ENCODE data around the gene PLBD1.

The PLBD1 gene

DNA sequence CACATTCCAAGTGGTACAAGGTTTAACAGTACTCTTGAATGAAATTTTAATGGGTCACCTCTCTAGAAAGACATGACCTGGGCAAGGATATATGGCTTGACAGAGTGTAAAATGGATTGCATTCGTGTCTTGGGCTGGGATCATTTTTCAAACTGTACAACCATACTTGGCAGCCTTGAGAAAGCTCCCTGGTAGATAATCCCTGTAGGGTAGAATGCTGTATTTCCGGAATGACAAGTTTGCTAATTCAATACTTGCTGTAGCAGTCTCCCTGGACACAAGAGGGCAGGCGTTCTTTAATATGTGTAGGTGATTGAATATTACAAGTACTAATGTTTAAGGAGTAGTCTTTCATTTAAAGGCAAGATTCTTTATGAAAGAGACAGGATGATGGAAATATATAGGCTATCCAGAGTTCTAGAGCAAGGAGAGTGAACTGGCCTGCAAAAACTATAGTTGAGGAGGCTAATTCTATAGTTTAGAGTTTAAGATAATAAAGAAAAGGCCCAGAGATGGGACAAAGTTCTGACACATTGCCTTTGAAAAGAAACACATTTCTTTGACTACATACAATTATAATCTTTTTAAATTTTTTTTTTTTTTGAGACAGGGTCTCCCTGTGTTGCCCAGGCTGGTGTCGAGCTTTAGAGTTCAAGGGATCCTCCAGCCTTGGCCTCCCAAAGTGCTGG, 53.4 kb downstream of the PLBD1 start:
- H3K27ac ChIP-seq (ENCODE audit: low read depth, low read length), result no peak overlapping the region
- no peak overlapping the region for H3K18ac ChIP-seq (ENCODE audit: low read length)
- no peak overlapping the region for H2AK5ac ChIP-seq (ENCODE audit: low read length)
- H4K5ac ChIP-seq (ENCODE audit: low read length), result no peak overlapping the region
- no peaks in the 10 kb centered on the region for H3K79me2 ChIP-seq (ENCODE audit: control insufficient read depth, insufficient read depth, low read length)
- H3K9ac ChIP-seq (ENCODE audit: low read length), result no peak overlapping the region
- no peak overlapping the region for H3K4ac ChIP-seq (ENCODE audit: low read depth, low read length)
- H3K56ac ChIP-seq (ENCODE audit: low read length), result no peak overlapping the region
- DNase-seq, result peak; percentile 84
- H3K36me3 ChIP-seq (ENCODE audit: control insufficient read depth, insufficient read depth, low read length), result no peaks in the 10 kb centered on the region
- no peak overlapping the region for H3K4me2 ChIP-seq (ENCODE audit: low read length)
- H3K79me1 ChIP-seq (ENCODE audit: low read length), result no peaks in the 10 kb centered on the region
- H2BK5ac ChIP-seq (ENCODE audit: low read length), result no peak overlapping the region
- H3K4me3 ChIP-seq (ENCODE audit: low read length), result no peak overlapping the region
- H2BK120ac ChIP-seq (ENCODE audit: low read depth, low read length), result no peak overlapping the region
- H3K23ac ChIP-seq (ENCODE audit: low read length), result no peak overlapping the region
- H2BK15ac ChIP-seq (replicated peaks; ENCODE audit: low read depth), result no peak overlapping the region
- H3K4me1 ChIP-seq (ENCODE audit: control insufficient read depth, low read depth, low read length), result no peaks in the 10 kb centered on the region
- H4K8ac ChIP-seq (ENCODE audit: low read depth, low read length), result no peak overlapping the region
- WGBS (ENCODE audit: extremely low coverage, insufficient coverage, low lambda C conversion rate), result no CpG with 5 or more reads among the region's 4 CpGs
- H3K27me3 ChIP-seq (ENCODE audit: insufficient read depth, low read length, poor library complexity), result no peaks in the 10 kb centered on the region

DNA sequence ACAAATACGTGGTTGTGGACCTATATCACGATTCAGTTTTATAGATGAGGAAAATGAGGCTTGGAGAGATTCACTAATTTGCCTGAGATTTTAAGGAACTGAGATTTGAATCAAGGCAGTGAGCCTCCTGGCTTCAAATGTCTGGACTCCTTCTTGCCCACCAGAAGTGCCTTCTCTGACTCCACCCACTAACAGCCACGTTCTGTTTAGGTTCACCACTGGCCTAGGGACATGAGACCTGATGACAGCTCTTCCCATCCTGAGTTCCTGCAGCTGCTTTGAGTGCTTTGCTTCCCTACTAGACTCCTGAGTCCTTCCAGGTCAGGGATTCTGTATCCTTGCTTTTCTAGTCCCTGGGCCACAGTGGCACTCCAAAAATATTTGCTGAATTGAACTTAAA, 57.1 kb downstream of the PLBD1 start:
- H3K4ac ChIP-seq (ENCODE audit: low read depth, low read length), result no peak overlapping the region
- no peak overlapping the region for H4K5ac ChIP-seq (ENCODE audit: low read length)
- no peak overlapping the region for H4K8ac ChIP-seq (ENCODE audit: low read depth, low read length)
- no peak overlapping the region for H3K4me2 ChIP-seq (ENCODE audit: low read length)
- H3K27me3 ChIP-seq (ENCODE audit: insufficient read depth, low read length, poor library complexity), result no peaks in the 10 kb centered on the region
- no peak overlapping the region for H2AK5ac ChIP-seq (ENCODE audit: low read length)
- H3K23ac ChIP-seq (ENCODE audit: low read length), result no peak overlapping the region
- H3K9ac ChIP-seq (ENCODE audit: low read length), result no peak overlapping the region
- no CpG with 5 or more reads among the region's 3 CpGs for WGBS (ENCODE audit: extremely low coverage, insufficient coverage, low lambda C conversion rate)
- no peaks in the 10 kb centered on the region for H3K79me2 ChIP-seq (ENCODE audit: control insufficient read depth, insufficient read depth, low read length)
- H2BK5ac ChIP-seq (ENCODE audit: low read length), result no peak overlapping the region
- H3K79me1 ChIP-seq (ENCODE audit: low read length), result no peaks in the 10 kb centered on the region
- DNase-seq, result peak; percentile 27
- H2BK120ac ChIP-seq (ENCODE audit: low read depth, low read length), result no peak overlapping the region
- no peak overlapping the region for H2BK15ac ChIP-seq (replicated peaks; ENCODE audit: low read depth)
- no peak overlapping the region for H3K56ac ChIP-seq (ENCODE audit: low read length)
- H3K4me3 ChIP-seq (ENCODE audit: low read length), result no peak overlapping the region
- no peaks in the 10 kb centered on the region for H3K4me1 ChIP-seq (ENCODE audit: control insufficient read depth, low read depth, low read length)
- H3K27ac ChIP-seq (ENCODE audit: low read depth, low read length), result no peak overlapping the region
- no peak overlapping the region for H3K18ac ChIP-seq (ENCODE audit: low read length)
- peaks cover 3% of the 10 kb centered on the region for H3K36me3 ChIP-seq (ENCODE audit: control insufficient read depth, insufficient read depth, low read length)

DNA sequence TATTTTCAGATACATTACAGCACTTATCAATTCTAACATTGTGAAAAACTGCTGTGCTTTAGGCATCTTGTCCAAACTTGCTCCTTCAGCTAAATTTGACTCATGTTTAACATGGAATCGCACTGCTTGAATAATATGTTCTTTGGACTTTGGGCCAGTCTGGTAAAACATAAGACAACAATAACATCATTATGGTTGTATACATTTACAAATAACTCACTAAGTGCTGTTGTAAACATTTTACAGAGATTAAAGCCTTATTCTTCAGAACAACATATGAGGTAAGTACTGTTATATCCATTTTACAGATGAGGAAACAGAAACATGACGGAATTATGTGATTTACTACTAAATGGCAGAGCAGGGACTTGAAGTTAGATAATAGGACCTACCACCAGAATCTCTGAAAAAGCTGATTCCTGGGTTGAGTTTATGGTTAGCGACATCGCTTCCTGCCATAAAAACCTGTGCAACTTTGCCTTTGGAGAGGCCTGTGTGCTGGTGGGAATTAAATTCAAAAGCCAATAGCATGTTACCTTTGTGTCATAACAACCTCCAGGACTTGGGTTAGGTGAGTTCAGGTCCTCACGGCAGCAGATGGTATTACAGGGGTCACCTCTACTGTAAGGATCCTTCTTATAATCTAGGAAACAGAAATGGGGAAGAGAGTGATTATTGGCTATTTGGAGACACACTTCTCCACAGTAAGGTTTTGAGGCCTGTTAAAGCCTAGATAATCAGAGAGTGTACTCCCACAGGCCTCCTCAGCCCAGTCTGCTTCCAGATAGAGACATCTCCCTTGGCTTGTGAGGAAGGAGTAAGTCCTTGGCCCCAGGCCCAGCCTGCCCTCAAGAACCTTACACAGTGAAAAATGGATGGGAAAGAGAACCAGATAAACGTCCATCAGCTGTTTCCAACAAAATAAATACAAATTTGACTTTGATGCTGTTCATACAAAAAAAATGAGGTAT, 61.8 kb downstream of the PLBD1 start:
- H2BK120ac ChIP-seq (ENCODE audit: low read depth, low read length), result no peak overlapping the region
- H3K4me3 ChIP-seq (ENCODE audit: low read length), result no peak overlapping the region
- H4K5ac ChIP-seq (ENCODE audit: low read length), result no peak overlapping the region
- no peak overlapping the region for H3K23ac ChIP-seq (ENCODE audit: low read length)
- H2AK5ac ChIP-seq (ENCODE audit: low read length), result no peak overlapping the region
- H3K36me3 ChIP-seq (ENCODE audit: control insufficient read depth, insufficient read depth, low read length), result peaks cover 3% of the 10 kb centered on the region
- no peak overlapping the region for H3K27ac ChIP-seq (ENCODE audit: low read depth, low read length)
- H3K9ac ChIP-seq (ENCODE audit: low read length), result no peak overlapping the region
- H3K79me1 ChIP-seq (ENCODE audit: low read length), result no peaks in the 10 kb centered on the region
- no peaks in the 10 kb centered on the region for H3K4me1 ChIP-seq (ENCODE audit: control insufficient read depth, low read depth, low read length)
- H3K4me2 ChIP-seq (ENCODE audit: low read length), result no peak overlapping the region
- no peak overlapping the region for H3K4ac ChIP-seq (ENCODE audit: low read depth, low read length)
- H3K79me2 ChIP-seq (ENCODE audit: control insufficient read depth, insufficient read depth, low read length), result no peaks in the 10 kb centered on the region
- no peak for DNase-seq
- H4K8ac ChIP-seq (ENCODE audit: low read depth, low read length), result no peak overlapping the region
- no peaks in the 10 kb centered on the region for H3K27me3 ChIP-seq (ENCODE audit: insufficient read depth, low read length, poor library complexity)
- no peak overlapping the region for H2BK5ac ChIP-seq (ENCODE audit: low read length)
- no peak overlapping the region for H2BK15ac ChIP-seq (replicated peaks; ENCODE audit: low read depth)
- H3K18ac ChIP-seq (ENCODE audit: low read length), result no peak overlapping the region
- WGBS (ENCODE audit: extremely low coverage, insufficient coverage, low lambda C conversion rate), result no CpG with 5 or more reads among the region's 6 CpGs
- H3K56ac ChIP-seq (ENCODE audit: low read length), result no peak overlapping the region

DNA sequence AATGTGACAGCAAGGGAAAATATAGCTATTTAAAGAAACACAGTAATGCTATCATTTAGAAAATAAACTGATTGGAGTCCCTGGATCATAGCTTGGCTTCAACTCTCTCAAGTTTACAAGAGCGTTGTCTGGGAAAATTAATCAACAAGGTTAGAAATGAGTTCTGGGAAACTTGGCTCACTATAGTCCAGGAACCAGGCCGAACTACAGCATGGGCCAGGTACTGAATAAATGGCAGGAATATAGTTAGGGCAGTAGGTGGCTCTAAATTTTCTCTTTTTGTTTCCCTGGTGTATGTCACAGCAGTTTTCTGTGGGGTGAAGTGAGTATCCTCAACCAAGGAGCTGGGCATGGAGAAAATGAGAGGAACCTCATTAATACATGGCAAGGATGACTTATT, 72.4 kb downstream of the PLBD1 start:
- no peak overlapping the region for H2BK15ac ChIP-seq (replicated peaks; ENCODE audit: low read depth)
- H4K8ac ChIP-seq (ENCODE audit: low read depth, low read length), result no peak overlapping the region
- no peak overlapping the region for H2BK120ac ChIP-seq (ENCODE audit: low read depth, low read length)
- H3K4me2 ChIP-seq (ENCODE audit: low read length), result no peak overlapping the region
- no peaks in the 10 kb centered on the region for H3K4me1 ChIP-seq (ENCODE audit: control insufficient read depth, low read depth, low read length)
- no peak overlapping the region for H3K4me3 ChIP-seq (ENCODE audit: low read length)
- no peak for DNase-seq
- no peak overlapping the region for H3K27ac ChIP-seq (ENCODE audit: low read depth, low read length)
- no peaks in the 10 kb centered on the region for H3K79me2 ChIP-seq (ENCODE audit: control insufficient read depth, insufficient read depth, low read length)
- peaks cover 1% of the 10 kb centered on the region for H3K79me1 ChIP-seq (ENCODE audit: low read length)
- H2BK5ac ChIP-seq (ENCODE audit: low read length), result no peak overlapping the region
- H3K36me3 ChIP-seq (ENCODE audit: control insufficient read depth, insufficient read depth, low read length), result peaks cover 6% of the 10 kb centered on the region
- H3K4ac ChIP-seq (ENCODE audit: low read depth, low read length), result no peak overlapping the region
- no peak overlapping the region for H3K18ac ChIP-seq (ENCODE audit: low read length)
- H3K56ac ChIP-seq (ENCODE audit: low read length), result no peak overlapping the region
- no peak overlapping the region for H4K5ac ChIP-seq (ENCODE audit: low read length)
- no peaks in the 10 kb centered on the region for H3K27me3 ChIP-seq (ENCODE audit: insufficient read depth, low read length, poor library complexity)
- no CpG with 5 or more reads among the region's 2 CpGs for WGBS (ENCODE audit: extremely low coverage, insufficient coverage, low lambda C conversion rate)
- H3K23ac ChIP-seq (ENCODE audit: low read length), result no peak overlapping the region
- no peak overlapping the region for H3K9ac ChIP-seq (ENCODE audit: low read length)
- no peak overlapping the region for H2AK5ac ChIP-seq (ENCODE audit: low read length)

DNA sequence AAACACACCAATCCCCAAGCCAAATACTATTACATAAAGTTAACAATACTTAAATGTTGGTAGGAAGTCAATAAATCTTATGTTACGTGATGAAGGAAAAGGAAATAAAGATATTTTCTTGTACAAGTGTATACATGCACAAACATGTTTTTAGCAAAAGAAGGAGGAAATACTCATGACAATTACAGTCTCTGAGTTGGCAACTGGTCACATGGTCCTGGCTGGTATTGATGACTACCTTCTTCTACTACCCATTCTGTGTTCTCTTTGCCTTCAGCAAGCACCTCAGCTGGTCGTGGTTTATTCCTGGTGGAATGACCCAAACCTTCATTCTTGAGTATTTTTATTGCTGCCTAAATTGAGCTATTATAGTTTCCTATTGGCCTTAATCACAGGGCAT, 84.8 kb downstream of the PLBD1 start:
- WGBS (ENCODE audit: extremely low coverage, insufficient coverage, low lambda C conversion rate), result no CpG with 5 or more reads among the region's 2 CpGs

More for the DNA sequence above, 84.8 kb downstream of the PLBD1 start:
- H3K18ac ChIP-seq (ENCODE audit: low read length), result no peak overlapping the region
- H3K4me1 ChIP-seq (ENCODE audit: control insufficient read depth, low read depth, low read length), result no peaks in the 10 kb centered on the region
- no peaks in the 10 kb centered on the region for H3K79me2 ChIP-seq (ENCODE audit: control insufficient read depth, insufficient read depth, low read length)
- no peak overlapping the region for H2BK5ac ChIP-seq (ENCODE audit: low read length)
- H3K23ac ChIP-seq (ENCODE audit: low read length), result no peak overlapping the region
- no peak overlapping the region for H4K8ac ChIP-seq (ENCODE audit: low read depth, low read length)
- no peak overlapping the region for H3K4me2 ChIP-seq (ENCODE audit: low read length)
- no peak overlapping the region for H2BK120ac ChIP-seq (ENCODE audit: low read depth, low read length)
- H2BK15ac ChIP-seq (replicated peaks; ENCODE audit: low read depth), result no peak overlapping the region
- no peak overlapping the region for H4K5ac ChIP-seq (ENCODE audit: low read length)
- no peak overlapping the region for H3K27ac ChIP-seq (ENCODE audit: low read depth, low read length)
- H2AK5ac ChIP-seq (ENCODE audit: low read length), result no peak overlapping the region
- no peaks in the 10 kb centered on the region for H3K27me3 ChIP-seq (ENCODE audit: insufficient read depth, low read length, poor library complexity)
- H3K79me1 ChIP-seq (ENCODE audit: low read length), result no peaks in the 10 kb centered on the region
- no peak for DNase-seq
- H3K9ac ChIP-seq (ENCODE audit: low read length), result no peak overlapping the region
- no peak overlapping the region for H3K4me3 ChIP-seq (ENCODE audit: low read length)
- no peak overlapping the region for H3K56ac ChIP-seq (ENCODE audit: low read length)
- peaks cover 5% of the 10 kb centered on the region for H3K36me3 ChIP-seq (ENCODE audit: control insufficient read depth, insufficient read depth, low read length)
- H3K4ac ChIP-seq (ENCODE audit: low read depth, low read length), result no peak overlapping the region
